Measurements from ENCODE around the gene PAPPA. TPM values are rescaled to one million over a fixed set of nuclear protein-coding genes. Genes with fewer than 3 reads are reported as not detected.

The PAPPA gene
- total RNA-seq, 1 experiment from 2014 or later = 0.22 TPM

- Mint-ChIP-seq H3K27ac (no peak overlapping the region; the same call in 1 of the 2 replicates), H3K9me3 (no peaks in the 10 kb centered on the region), H3K36me3 (no peaks in the 10 kb centered on the region), H3K27me3 (ENCODE audit: low read depth) (peaks cover 5% of the 10 kb centered on the region), H3K4me1 (no peaks in the 10 kb centered on the region), H3K4me3 (no peak overlapping the region)
- ATAC-seq (no peak), DNase-seq (ENCODE audit: low spot score) (no peak)
- CTCF ChIA-PET = no interaction called here
- no peak for TF ChIP-seq FOXJ3 (CRISPR knock-in tag; IDR thresholded peaks at IDR 0.05; ENCODE audit: borderline replicate concordance)
- no peak for TF ChIP-seq MXD4 (CRISPR knock-in tag; IDR thresholded peaks at IDR 0.05; ENCODE audit: borderline replicate concordance)
- POLR2A ChIA-PET = no interaction called here
Measured at GRCh38 chr9:116223926-116224325, 70.3 kb downstream of the PAPPA start.

GRCh38 chr9:116230051-116230632 lies 76.6 kb downstream of the PAPPA start:
- Mint-ChIP-seq H3K27ac (no peak overlapping the region), H3K36me3 (no peaks in the 10 kb centered on the region), H3K4me1 (no peaks in the 10 kb centered on the region), H3K27me3 (ENCODE audit: low read depth) (peaks cover 19% of the 10 kb centered on the region), H3K9me3 (no peaks in the 10 kb centered on the region), H3K4me3 (no peak overlapping the region)
- ChIA-PET POLR2A (no interaction called here), CTCF (no interaction called here)
- ATAC-seq = no peak
- no peak for DNase-seq (ENCODE audit: low spot score)
- TF ChIP-seq ESRRA (CRISPR knock-in tag; IDR thresholded peaks at IDR 0.05; ENCODE audit: borderline replicate concordance) (no peak), MLX (CRISPR knock-in tag; IDR thresholded peaks at IDR 0.05) (no peak), HMGXB4 (CRISPR knock-in tag; IDR thresholded peaks at IDR 0.05) (no peak), GRHL2 (CRISPR knock-in tag; IDR thresholded peaks at IDR 0.05; ENCODE audit: insufficient replicate concordance, severe bottlenecking) (no peak), STAT6 (CRISPR knock-in tag; conservative IDR thresholded peaks at IDR 0.05; ENCODE audit: low read depth) (no peak)

- ATAC-seq (no peak), DNase-seq (ENCODE audit: low spot score) (no peak)
- ChIA-PET POLR2A (no interaction called here), CTCF (no interaction called here)
- no peak for TF ChIP-seq CBFB (CRISPR knock-in tag; IDR thresholded peaks at IDR 0.05; ENCODE audit: low read depth)
- no peak for TF ChIP-seq GABPB1 (CRISPR knock-in tag; IDR thresholded peaks at IDR 0.05)
- TF ChIP-seq RELA (CRISPR knock-in tag; IDR thresholded peaks at IDR 0.05; ENCODE audit: borderline replicate concordance) = no peak
- TF ChIP-seq ZNF396 (CRISPR knock-in tag; IDR thresholded peaks at IDR 0.05; ENCODE audit: borderline replicate concordance) = no peak
- TF ChIP-seq IRF2 (CRISPR knock-in tag; IDR thresholded peaks at IDR 0.05; ENCODE audit: borderline replicate concordance, low read depth) = no peak
- no peak for TF ChIP-seq RORB (CRISPR knock-in tag; IDR thresholded peaks at IDR 0.05)
- TF ChIP-seq FOXP1 (CRISPR knock-in tag; IDR thresholded peaks at IDR 0.05; ENCODE audit: borderline replicate concordance) = no peak
- no peak overlapping the region for H3K27ac Mint-ChIP-seq
- H3K27me3 Mint-ChIP-seq (ENCODE audit: low read depth) = peaks cover 25% of the 10 kb centered on the region
- no peak overlapping the region for H3K4me3 Mint-ChIP-seq
- no peaks in the 10 kb centered on the region for H3K4me1 Mint-ChIP-seq
- no peaks in the 10 kb centered on the region for H3K9me3 Mint-ChIP-seq
- no peaks in the 10 kb centered on the region for H3K36me3 Mint-ChIP-seq
Measured at GRCh38 chr9:116232424-116233159, 79.0 kb downstream of the PAPPA start.

Data from WTC11 (cell line).